SK-N-SH (cell line): Measurements from ENCODE around the gene MBD3L4. TPM values are rescaled to one million over a fixed set of nuclear protein-coding genes. Genes with fewer than 3 reads are reported as not detected.
"Not testable (repeated sequence)": the region's sequence is repeated elsewhere in the genome, so short reads cannot be mapped to it uniquely, and the experiment has no call there.

ENCODE experiments used
- CTCF ChIA-PET: fragments of 300-600, 350-600 bp; formaldehyde crosslinking; extraction: SDS; loops from one replicate; lab custom pipeline; 2021; lab: Yijun Ruan, JAX
- POLR2A ChIA-PET: fragments of 350-600 bp; sonication (Branson Sonifier 250); formaldehyde crosslinking; extraction: SDS; loops from one replicate; lab custom pipeline; 2020; ENCODE audit warnings: antibody characterized with exemption, inconsistent platforms; lab: Yijun Ruan, JAX
- DNase-seq: peaks from one replicate; pipeline ENCODE4 v3.0.0; 2012
- H2AFZ ChIP-seq: fragments of 200-600 bp; sonication (generic); 2 replicates; pipeline ENCODE4 v1.8.1; 2016; ENCODE audit warnings: antibody characterized with exemption, mild to moderate bottlenecking, low read depth
- H3F3A ChIP-seq: fragments of 200-600 bp; sonication (generic); replicated peaks from 2 replicates; pipeline ENCODE3; 2016; ENCODE audit warnings: antibody characterized with exemption, mild to moderate bottlenecking; ENCODE audit not compliant: insufficient read depth
- H3K27ac ChIP-seq, 2 experiments: fragments of 200-500 bp in 1 of 2; fragments of 200-600 bp in 1 of 2; sonication (Bioruptor generic) in 1 of 2; sonication (generic), shearing (Covaris generic) in 1 of 2; 2 replicates each; pipeline versions ENCODE4 v1.5.1 to v1.6.1; 2014 to 2016; ENCODE audit warnings: low read depth in 2 of 2, inconsistent platforms in 1 of 2, low read length in 1 of 2, mild to moderate bottlenecking in 1 of 2, mixed read lengths in 1 of 2
- H3K27me3 ChIP-seq: fragments of 200-600 bp; sonication (generic), shearing (Covaris generic); 2 replicates; pipeline ENCODE4 v1.6.1; 2016; ENCODE audit warnings: mixed run types; ENCODE audit not compliant: insufficient read depth
- H3K36me3 ChIP-seq, 2 experiments: fragments of 200-500 bp in 1 of 2; fragments of 200-600 bp in 1 of 2; sonication (Bioruptor generic) in 1 of 2; sonication (generic) in 1 of 2; replicated peaks in 1 of 2; 2 replicates each; pipeline versions ENCODE3 to v1.5.1; 2014 to 2016; ENCODE audit warnings: low read length in 1 of 2, mild to moderate bottlenecking in 1 of 2; ENCODE audit not compliant: insufficient read depth in 2 of 2, control insufficient read depth in 1 of 2
- H3K4me1 ChIP-seq, 2 experiments: fragments of 200-500 bp in 1 of 2; fragments of 200-600 bp in 1 of 2; sonication (Bioruptor generic) in 1 of 2; sonication (generic), shearing (Covaris generic) in 1 of 2; 2 replicates each; pipeline versions ENCODE4 v1.5.1 to v1.6.1; 2014 to 2016; ENCODE audit warnings: low read depth in 1 of 2, low read length in 1 of 2, mixed run types in 1 of 2; ENCODE audit not compliant: insufficient read depth in 2 of 2, control insufficient read depth in 1 of 2
- H3K4me2 ChIP-seq: fragments of 200-600 bp; sonication (generic), shearing (Covaris generic); 2 replicates; pipeline ENCODE4 v1.6.1; 2017; ENCODE audit warnings: mixed run types
- H3K4me3 ChIP-seq, 2 experiments: fragments of 200-500 bp in 1 of 2; fragments of 200-600 bp in 1 of 2; sonication (Bioruptor generic) in 1 of 2; sonication (generic), shearing (Covaris generic) in 1 of 2; 2 replicates each; pipeline versions ENCODE4 v1.5.1 to v1.8.1; 2014 to 2016; ENCODE audit warnings: low read depth in 2 of 2, inconsistent platforms in 1 of 2, low read length in 1 of 2, mild to moderate bottlenecking in 1 of 2, mixed read lengths in 1 of 2, moderate library complexity in 1 of 2
- H3K79me2 ChIP-seq: fragments of 200-600 bp; sonication (generic); 2 replicates; pipeline ENCODE4 v1.8.1; 2017; ENCODE audit warnings: mild to moderate bottlenecking; ENCODE audit not compliant: insufficient read depth
- H3K9ac ChIP-seq: fragments of 200-600 bp; sonication (generic); 2 replicates; pipeline ENCODE4 v1.6.1; 2017; ENCODE audit warnings: mixed run types
- H3K9me2 ChIP-seq: fragments of 200-600 bp; sonication (generic); 2 replicates; pipeline ENCODE4 v1.6.1; 2017; ENCODE audit warnings: mixed run types
- H3K9me3 ChIP-seq: fragments of 200-600 bp; sonication (generic); 2 replicates; pipeline ENCODE4 v1.6.1; 2017; ENCODE audit warnings: mixed run types, mild to moderate bottlenecking, moderate library complexity
- H4K20me1 ChIP-seq: fragments of 200-600 bp; sonication (generic); 2 replicates; pipeline ENCODE4 v1.6.1; 2017; ENCODE audit warnings: mild to moderate bottlenecking, mixed run types; ENCODE audit not compliant: insufficient read depth
- EZH2phosphoT487 ChIP-seq: fragments of 200-600 bp; sonication (generic); IDR thresholded peaks from 2 replicates; pipeline ENCODE4 v1.6.1; 2017; ENCODE audit warnings: low read depth, mixed run types, mild to moderate bottlenecking, antibody characterized with exemption, moderate library complexity, borderline replicate concordance
- FOXJ3 ChIP-seq: sonication (generic); formaldehyde crosslinking; IDR thresholded peaks from 2 replicates; pipeline ENCODE4 v1.5.1; 2020; ENCODE audit warnings: mild to moderate bottlenecking, missing genetic modification reagents
- FOXM1 ChIP-seq: IDR thresholded peaks from 2 replicates; pipeline ENCODE4 v1.4.0; 2012; ENCODE audit warnings: low read depth, mild to moderate bottlenecking
- GABPA ChIP-seq: IDR thresholded peaks from 2 replicates; pipeline ENCODE4 v1.4.0; 2012; ENCODE audit warnings: low read depth, mild to moderate bottlenecking
- GATA2 ChIP-seq: sonication (generic); formaldehyde crosslinking; IDR thresholded peaks from 2 replicates; pipeline ENCODE4 v1.5.0; 2020; ENCODE audit warnings: mild to moderate bottlenecking, missing genetic modification reagents
- IRF3 ChIP-seq: fragments of 150-350 bp; IDR thresholded peaks from 2 replicates; pipeline ENCODE4 v1.6.1; 2016; ENCODE audit warnings: mild to moderate bottlenecking, low read depth, low read length
- JUND ChIP-seq: IDR thresholded peaks from 2 replicates; pipeline ENCODE4 v1.4.0; 2012
- MEF2A ChIP-seq: IDR thresholded peaks from 2 replicates; pipeline ENCODE4 v1.4.0; 2012; ENCODE audit warnings: low read depth, borderline replicate concordance
- MXI1 ChIP-seq: IDR thresholded peaks from 2 replicates; pipeline ENCODE4 v1.6.1; 2012; ENCODE audit warnings: mild to moderate bottlenecking, low read depth, low read length, improper control_type of control experiment
- NRF1 ChIP-seq: IDR thresholded peaks from 2 replicates; pipeline ENCODE4 v1.6.1; 2012; ENCODE audit warnings: low read depth, mild to moderate bottlenecking, low read length
- RAD21 ChIP-seq: IDR thresholded peaks from 2 replicates; pipeline ENCODE4 v1.6.1; 2012; ENCODE audit warnings: mild to moderate bottlenecking, low read length
- RCOR1 ChIP-seq: fragments of 150-350 bp; IDR thresholded peaks from 2 replicates; pipeline ENCODE4 v1.6.1; 2017; ENCODE audit warnings: antibody characterized with exemption, low read length
- RFX5 ChIP-seq: IDR thresholded peaks from 2 replicates; pipeline ENCODE4 v1.6.1; 2012; ENCODE audit warnings: mild to moderate bottlenecking, improper control_type of control experiment, low read length
- SIN3A ChIP-seq: IDR thresholded peaks from 2 replicates; pipeline ENCODE4 v1.6.1; 2012; ENCODE audit warnings: low read depth, mild to moderate bottlenecking, low read length, moderate library complexity, borderline replicate concordance
- TCF12 ChIP-seq: IDR thresholded peaks from 2 replicates; pipeline ENCODE4 v1.4.0; 2012
- USF1 ChIP-seq: IDR thresholded peaks from 2 replicates; pipeline ENCODE4 v1.4.0; 2012; ENCODE audit warnings: low read depth, borderline replicate concordance
- USF2 ChIP-seq: fragments of 150-350 bp; IDR thresholded peaks from 2 replicates; pipeline ENCODE4 v1.6.1; 2017; ENCODE audit warnings: antibody characterized with exemption, low read length, low read depth, borderline replicate concordance
- YY1 ChIP-seq: IDR thresholded peaks from 2 replicates; pipeline ENCODE4 v1.4.0; 2012; ENCODE audit warnings: low read depth, mild to moderate bottlenecking
- WGBS: methylation state at CpG from one replicate; pipeline ENCODE4 v1.1.6; 2017; ENCODE audit warnings: low lambda C conversion rate; 5-methylcytosine and 5-hydroxymethylcytosine counted together
- polyA plus RNA-seq, 3 experiments: library from polyadenylated mRNA; depleted of rRNA; stranded (reverse); fragments of >200 nt; gene quantifications; 2 replicates each; pipeline ENCODE4 v1.2.3, GENCODE V29; 2012
- TF ChIP-seq, protein P1 (sequence below): IDR thresholded peaks from 2 replicates; pipeline ENCODE4 v1.4.0; 2012; ENCODE audit warnings: low read depth, borderline replicate concordance

MBD3L4 gene
- polyA plus RNA-seq, 1 of the 3 experiments (the other 2 are of a cell fraction), result not detected

DNA sequence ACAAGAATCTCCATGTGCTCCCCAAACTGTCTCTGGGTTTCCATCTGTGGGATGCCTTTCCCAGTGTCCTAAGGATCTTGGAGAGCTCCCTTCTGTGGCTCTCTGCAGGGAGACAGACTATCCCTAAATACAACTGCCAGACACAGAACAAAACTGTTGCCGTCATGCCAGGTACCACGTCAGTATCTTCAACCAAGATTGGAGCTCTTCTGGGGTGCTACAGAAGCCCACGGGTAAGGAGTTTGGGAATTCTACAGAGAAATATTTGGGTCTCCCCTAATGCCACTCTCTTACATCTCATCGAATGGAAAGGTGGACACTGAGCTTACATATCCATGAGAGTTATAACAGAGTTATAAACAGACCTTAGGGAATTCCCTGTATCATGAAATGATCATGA lies 23.4 kb upstream of the MBD3L4 start:
- H2AFZ ChIP-seq, result no peak overlapping the region
- no peaks in the 10 kb centered on the region for H3K9me2 ChIP-seq
- H3K9me3 ChIP-seq, result no peaks in the 10 kb centered on the region
- H3K4me2 ChIP-seq, result no peak overlapping the region
- H3F3A ChIP-seq, result peaks cover 10% of the 10 kb centered on the region
- 8% methylated on average over 4 of the region's 4 CpGs for WGBS
- no peak overlapping the region for H3K27ac ChIP-seq
- TF ChIP-seq GATA2 (CRISPR knock-in tag) (no peak), NRF1 (no peak), MXI1 (no peak), EZH2phosphoT487 (no peak), MEF2A (no peak), JUND (no peak), RFX5 (no peak), TCF12 (no peak), RAD21 (no peak), SIN3A (no peak), FOXM1 (no peak), USF1 (no peak), IRF3 (no peak), YY1 (no peak), RCOR1 (no peak), FOXJ3 (CRISPR knock-in tag) (no peak), GABPA (no peak), USF2 (no peak)
- TF ChIP-seq, protein P1, sequence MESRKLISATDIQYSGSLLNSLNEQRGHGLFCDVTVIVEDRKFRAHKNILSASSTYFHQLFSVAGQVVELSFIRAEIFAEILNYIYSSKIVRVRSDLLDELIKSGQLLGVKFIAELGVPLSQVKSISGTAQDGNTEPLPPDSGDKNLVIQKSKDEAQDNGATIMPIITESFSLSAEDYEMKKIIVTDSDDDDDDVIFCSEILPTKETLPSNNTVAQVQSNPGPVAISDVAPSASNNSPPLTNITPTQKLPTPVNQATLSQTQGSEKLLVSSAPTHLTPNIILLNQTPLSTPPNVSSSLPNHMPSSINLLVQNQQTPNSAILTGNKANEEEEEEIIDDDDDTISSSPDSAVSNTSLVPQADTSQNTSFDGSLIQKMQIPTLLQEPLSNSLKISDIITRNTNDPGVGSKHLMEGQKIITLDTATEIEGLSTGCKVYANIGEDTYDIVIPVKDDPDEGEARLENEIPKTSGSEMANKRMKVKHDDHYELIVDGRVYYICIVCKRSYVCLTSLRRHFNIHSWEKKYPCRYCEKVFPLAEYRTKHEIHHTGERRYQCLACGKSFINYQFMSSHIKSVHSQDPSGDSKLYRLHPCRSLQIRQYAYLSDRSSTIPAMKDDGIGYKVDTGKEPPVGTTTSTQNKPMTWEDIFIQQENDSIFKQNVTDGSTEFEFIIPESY, result no peak
- TF ChIP-seq, all 33 proteins: peak for 0
- Histone ChIP-seq H3K79me2 (no peaks in the 10 kb centered on the region), H3K9ac (no peak overlapping the region), H3K27me3 (peaks cover 4% of the 10 kb centered on the region; the same call in 1 of the 2 replicates), H4K20me1 (no peaks in the 10 kb centered on the region), H3K4me3 (no peak overlapping the region), H3K36me3 (no peaks in the 10 kb centered on the region), H3K4me1 (no peaks in the 10 kb centered on the region)
- no peak for DNase-seq
- ChIA-PET POLR2A (no interaction called here), CTCF (no interaction called here)

GRCh38 chr19:7059977-7060376 lies 20.0 kb upstream of the MBD3L4 start:
- H3F3A ChIP-seq, H3K27ac ChIP-seq, H3K4me3 ChIP-seq, CTCF ChIA-PET, H3K36me3 ChIP-seq, H3K27me3 ChIP-seq, POLR2A ChIA-PET, H4K20me1 ChIP-seq, DNase-seq, H3K79me2 ChIP-seq, H3K4me1 ChIP-seq, H2AFZ ChIP-seq, H3K9ac ChIP-seq, H3K4me2 ChIP-seq, H3K9me3 ChIP-seq, H3K9me2 ChIP-seq: not testable (repeated sequence)
- 3% methylated on average over 2 of the region's 2 CpGs for WGBS

- H3K4me1 ChIP-seq, H3K27ac ChIP-seq, H3K9me3 ChIP-seq, H3K9ac ChIP-seq, H3K36me3 ChIP-seq, H3K4me2 ChIP-seq, CTCF ChIA-PET, H2AFZ ChIP-seq, H4K20me1 ChIP-seq, DNase-seq, H3F3A ChIP-seq, POLR2A ChIA-PET, H3K27me3 ChIP-seq, H3K79me2 ChIP-seq, H3K9me2 ChIP-seq, H3K4me3 ChIP-seq: not testable (repeated sequence)
- WGBS, result no CpG with 5 or more reads among the region's 8 CpGs
Observed at GRCh38 chr19:7058576-7058975, 18.6 kb upstream of the MBD3L4 start, which contains the start of gene MBD3L3. Gene MBD3L3, minus strand, starts transcription at chr19:7058676. Its CDS starts 71 bp downstream, at chr19:7058605.
